HepG2 (cell line): Measurements from ENCODE around the gene SYDE1.

Experiments
- ATF1 ChIP-seq: IDR thresholded peaks from 2 replicates; pipeline ENCODE4 v1.6.1; 2016; ENCODE audit warnings: mild to moderate bottlenecking, control low read depth
- HNF1B ChIP-seq: sonication (generic); formaldehyde crosslinking; IDR thresholded peaks from 2 replicates; pipeline ENCODE4 v1.5.1; 2020; ENCODE audit warnings: mild to moderate bottlenecking, moderate library complexity, missing genetic modification reagents
- MAFK ChIP-seq, 2 experiments: IDR thresholded peaks in 1 of 2; conservative IDR thresholded peaks in 1 of 2; 2 replicates each; pipeline ENCODE4 v1.6.1; 2011; ENCODE audit warnings: improper control_type of control experiment in 2 of 2, low read length in 2 of 2
- MYNN ChIP-seq: sonication (generic); formaldehyde crosslinking; IDR thresholded peaks from 2 replicates; pipeline ENCODE4 v1.4.0; 2020; ENCODE audit warnings: mild to moderate bottlenecking, low read depth, missing genetic modification reagents
- RELA ChIP-seq: sonication (generic); formaldehyde crosslinking; IDR thresholded peaks from 2 replicates; pipeline ENCODE4 v1.4.0; 2020; ENCODE audit warnings: missing genetic modification reagents
- ZNF484 ChIP-seq: sonication (generic); formaldehyde crosslinking; IDR thresholded peaks from 2 replicates; pipeline ENCODE4 v1.5.1; 2020; ENCODE audit warnings: mild to moderate bottlenecking, low read depth, missing genetic modification reagents, borderline replicate concordance

DNA sequence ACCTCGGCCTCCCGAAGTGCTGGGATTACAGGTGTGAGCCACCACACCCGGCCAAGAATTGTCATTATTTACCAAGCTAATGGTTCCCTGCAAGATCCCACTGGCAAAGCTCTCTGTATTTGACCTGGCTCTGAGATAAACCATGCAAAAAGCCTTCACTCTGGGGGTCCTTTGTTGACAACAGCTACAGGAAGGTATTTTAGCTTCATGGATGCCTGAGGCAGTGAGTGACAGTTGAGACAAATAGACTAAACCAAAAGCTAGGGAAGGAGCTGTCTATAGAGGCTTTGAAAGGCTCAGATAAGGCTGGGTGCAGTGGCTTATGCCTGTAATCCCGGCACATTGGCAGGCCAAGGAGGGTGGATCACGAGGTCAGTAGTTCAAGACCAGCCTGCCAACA is 48.1 kb downstream of the SYDE1 start:
- TF ChIP-seq RELA (CRISPR knock-in tag) = no peak
- no peak for TF ChIP-seq ATF1
- TF ChIP-seq MYNN (CRISPR knock-in tag) = no peak
- TF ChIP-seq MAFK (conservative IDR thresholded peaks at IDR 0.05 in 1 of 2, IDR thresholded peaks at IDR 0.05 in 1 of 2; ENCODE audit: low read length in 2 of 2) = no peak
- no peak for TF ChIP-seq ZNF484 (CRISPR knock-in tag)
- TF ChIP-seq HNF1B = no peak
